Ascending aorta (tissue), 2 donors: ENCODE results near the gene S100PBP. TPM values are rescaled to one million over a fixed set of nuclear protein-coding genes. Genes with fewer than 3 reads are reported as not detected.

Source experiments
- DNase-seq, 2 donors: peaks; one replicate each; pipeline ENCODE4 v3.0.0-alpha.2; 2019; ENCODE audit warnings: low spot score in 2 of 2
- H3K27ac ChIP-seq, 2 donors: fragments of 200-600 bp; sonication (generic); one replicate each; pipeline ENCODE4 v1.5.1; 2016 to 2017; ENCODE audit warnings: mild to moderate bottlenecking in 1 of 2
- H3K27me3 ChIP-seq: fragments of 200-600 bp; sonication (generic); one replicate; pipeline ENCODE4 v1.5.1; 2017
- H3K36me3 ChIP-seq, 2 donors: fragments of 200-600 bp; sonication (generic); one replicate each; pipeline ENCODE4 v1.5.1; 2016
- H3K4me1 ChIP-seq, 2 donors: fragments of 200-600 bp; sonication (generic); one replicate each; pipeline ENCODE4 v1.5.1; 2016 to 2017; ENCODE audit warnings: mild to moderate bottlenecking in 1 of 2
- H3K4me3 ChIP-seq, 2 donors: fragments of 200-600 bp; sonication (generic); one replicate each; pipeline ENCODE4 v1.5.1; 2016 to 2017; ENCODE audit warnings: mild to moderate bottlenecking in 1 of 2
- H3K9me3 ChIP-seq, 2 donors: fragments of 200-600 bp; sonication (generic); one replicate each; pipeline ENCODE4 v1.5.1; 2016
- CTCF ChIP-seq, 3 experiments: fragments of 200-600 bp in 2 of 3; fragments of 450-650 bp in 1 of 3; sonication (generic) in 2 of 3; IDR thresholded peaks; one replicate each; pipeline ENCODE4 v1.5.1; 2016 to 2019; ENCODE audit warnings: antibody characterized with exemption in 3 of 3, mild to moderate bottlenecking in 1 of 3, moderate library complexity in 1 of 3
- intact Hi-C: fragments of 100-400 bp; cut with DNase I; formaldehyde crosslinking; loops from one replicate; pipeline ENCODE4 v1.15.1; 2023
- total RNA-seq: library from RNA; depleted of rRNA; stranded (reverse); fragments of >200 nt; gene quantifications from one replicate; pipeline ENCODE4 v1.1.0, GENCODE V29; 2016

The S100PBP gene
- total RNA-seq, 1 donor from 2014 or later = 1.6 TPM

GRCh38 chr1:32894019-32894600 is 76.7 kb downstream of the S100PBP start:
- Histone ChIP-seq H3K4me1 (peaks cover 6% of the 10 kb centered on the region in 2 donors), H3K27me3 (no peaks in the 10 kb centered on the region), H3K27ac (no peak overlapping the region), H3K36me3 (no peaks in the 10 kb centered on the region), H3K9me3 (no peaks in the 10 kb centered on the region), H3K4me3 (peak overlapping the region in 1 of 2 donors; percentile 49)
- no peak for TF ChIP-seq CTCF (IDR thresholded peaks at IDR 0.05)
- intact Hi-C loops = no loop called here
- no peak for DNase-seq

GRCh38 chr1:32894681-32895080 is 77.2 kb downstream of the S100PBP start:
- no peaks in the 10 kb centered on the region for H3K9me3 ChIP-seq
- H3K4me1 ChIP-seq = peaks cover 6% of the 10 kb centered on the region in 2 donors
- no peak for DNase-seq
- no peak overlapping the region for H3K27ac ChIP-seq
- TF ChIP-seq CTCF (IDR thresholded peaks at IDR 0.05) = no peak
- no peaks in the 10 kb centered on the region for H3K36me3 ChIP-seq
- H3K4me3 ChIP-seq = no peak overlapping the region
- intact Hi-C loops = no loop called here
- H3K27me3 ChIP-seq = no peaks in the 10 kb centered on the region

- H3K4me1 ChIP-seq = peaks cover 6 to 8% of the 10 kb centered on the region in 2 donors
- no peak for TF ChIP-seq CTCF (IDR thresholded peaks at IDR 0.05)
- H3K27ac ChIP-seq = no peak overlapping the region
- H3K4me3 ChIP-seq = no peak overlapping the region
- H3K27me3 ChIP-seq = no peaks in the 10 kb centered on the region
- intact Hi-C loops = no loop called here
- no peak for DNase-seq
- H3K36me3 ChIP-seq = no peaks in the 10 kb centered on the region
- no peaks in the 10 kb centered on the region for H3K9me3 ChIP-seq
Measured at GRCh38 chr1:32895325-32896215, 78.1 kb downstream of the S100PBP start.

- Histone ChIP-seq H3K36me3 (no peaks in the 10 kb centered on the region), H3K27ac (no peak overlapping the region), H3K27me3 (no peaks in the 10 kb centered on the region), H3K4me1 (peaks cover 10 to 12% of the 10 kb centered on the region in 2 donors), H3K9me3 (no peaks in the 10 kb centered on the region), H3K4me3 (no peak overlapping the region)
- no peak for TF ChIP-seq CTCF (IDR thresholded peaks at IDR 0.05)
- intact Hi-C loops = no loop called here
- DNase-seq = no peak
Measured at GRCh38 chr1:32896451-32896850, 79.0 kb downstream of the S100PBP start.

GRCh38 chr1:32897082-32898049 is 79.9 kb downstream of the S100PBP start:
- H3K4me1 ChIP-seq = peaks cover 10 to 12% of the 10 kb centered on the region in 2 donors
- H3K9me3 ChIP-seq = no peaks in the 10 kb centered on the region
- H3K36me3 ChIP-seq = no peaks in the 10 kb centered on the region
- DNase-seq = no peak
- no peak overlapping the region for H3K4me3 ChIP-seq
- no peak overlapping the region for H3K27ac ChIP-seq
- H3K27me3 ChIP-seq = no peaks in the 10 kb centered on the region
- intact Hi-C loops = no loop called here
- TF ChIP-seq CTCF (IDR thresholded peaks at IDR 0.05) = no peak
